ENCODE data around the gene SHISA9. TPM values are rescaled to one million over a fixed set of nuclear protein-coding genes. Genes with fewer than 3 reads are reported as not detected.

The SHISA9 gene
- total RNA-seq, 2 donors from 2014 or later, result 20.5 to 24.0 TPM

- Histone ChIP-seq H3K36me3 (no peaks in the 10 kb centered on the region), H3K27me3 (replicated peaks; ENCODE audit: insufficient read depth) (no peaks in the 10 kb centered on the region), H3K9me3 (no peaks in the 10 kb centered on the region), H3K4me3 (no peak overlapping the region), H3K27ac (no peak overlapping the region), H3K4me1 (replicated peaks) (no peaks in the 10 kb centered on the region)
- DNase-seq (ENCODE audit: low spot score), result no peak
- WGBS, result 84% methylated on average over 10 of the region's 10 CpGs
- intact Hi-C loops (cut with DNase I), result no loop called here
- TF ChIP-seq CTCF (IDR thresholded peaks at IDR 0.05) (no peak), POLR2AphosphoS5 (IDR thresholded peaks at IDR 0.05) (no peak), POLR2A (IDR thresholded peaks at IDR 0.05) (no peak)
Observed at GRCh38 chr16:13063457-13063856, 162.1 kb downstream of the SHISA9 start.

- DNase-seq (ENCODE audit: low spot score), result no peak
- TF ChIP-seq POLR2AphosphoS5 (IDR thresholded peaks at IDR 0.05) (no peak), CTCF (IDR thresholded peaks at IDR 0.05) (no peak), POLR2A (IDR thresholded peaks at IDR 0.05) (no peak)
- WGBS, result 13% methylated on average over 1 of the region's 1 CpG
- Histone ChIP-seq H3K27ac (no peak overlapping the region), H3K9me3 (no peaks in the 10 kb centered on the region), H3K27me3 (replicated peaks; ENCODE audit: insufficient read depth) (no peaks in the 10 kb centered on the region), H3K4me1 (replicated peaks) (no peaks in the 10 kb centered on the region), H3K4me3 (no peak overlapping the region), H3K36me3 (no peaks in the 10 kb centered on the region)
- intact Hi-C loops (cut with DNase I), result no loop called here
Observed at GRCh38 chr16:13064821-13065220, 163.4 kb downstream of the SHISA9 start.

- no peaks in the 10 kb centered on the region for H3K36me3 ChIP-seq
- no peak for TF ChIP-seq POLR2AphosphoS5 (IDR thresholded peaks at IDR 0.05)
- TF ChIP-seq POLR2A (IDR thresholded peaks at IDR 0.05), result no peak
- TF ChIP-seq CTCF (IDR thresholded peaks at IDR 0.05), result no peak
- no peak overlapping the region for H3K27ac ChIP-seq
- 90% methylated on average over 7 of the region's 7 CpGs for WGBS
- H3K9me3 ChIP-seq, result no peaks in the 10 kb centered on the region
- no peaks in the 10 kb centered on the region for H3K4me1 ChIP-seq (replicated peaks)
- DNase-seq (ENCODE audit: low spot score), result no peak
- intact Hi-C loops (cut with DNase I), result no loop called here
- H3K4me3 ChIP-seq, result no peak overlapping the region
- H3K27me3 ChIP-seq (replicated peaks; ENCODE audit: insufficient read depth), result no peaks in the 10 kb centered on the region
Observed at GRCh38 chr16:13067648-13068047, 166.2 kb downstream of the SHISA9 start.

- Histone ChIP-seq H3K4me3 (no peak overlapping the region), H3K9me3 (no peaks in the 10 kb centered on the region), H3K4me1 (replicated peaks) (no peaks in the 10 kb centered on the region), H3K36me3 (no peaks in the 10 kb centered on the region), H3K27me3 (replicated peaks; ENCODE audit: insufficient read depth) (no peaks in the 10 kb centered on the region), H3K27ac (no peak overlapping the region)
- 97% methylated on average over 8 of the region's 8 CpGs for WGBS
- no peak for DNase-seq (ENCODE audit: low spot score)
- TF ChIP-seq CTCF (IDR thresholded peaks at IDR 0.05) (no peak), POLR2AphosphoS5 (IDR thresholded peaks at IDR 0.05) (no peak), POLR2A (IDR thresholded peaks at IDR 0.05) (no peak)
- intact Hi-C loops (cut with DNase I), result no loop called here
Observed at GRCh38 chr16:13068912-13069583, 167.7 kb downstream of the SHISA9 start.

- no peaks in the 10 kb centered on the region for H3K27me3 ChIP-seq (replicated peaks; ENCODE audit: insufficient read depth)
- DNase-seq (ENCODE audit: low spot score), result no peak
- TF ChIP-seq POLR2AphosphoS5 (IDR thresholded peaks at IDR 0.05) (no peak), CTCF (IDR thresholded peaks at IDR 0.05) (no peak), POLR2A (IDR thresholded peaks at IDR 0.05) (no peak)
- H3K36me3 ChIP-seq, result no peaks in the 10 kb centered on the region
- no peak overlapping the region for H3K27ac ChIP-seq
- no peaks in the 10 kb centered on the region for H3K4me1 ChIP-seq (replicated peaks)
- H3K4me3 ChIP-seq, result no peak overlapping the region
- H3K9me3 ChIP-seq, result no peaks in the 10 kb centered on the region
- intact Hi-C loops (cut with DNase I), result no loop called here
- WGBS, result 10% methylated on average over 9 of the region's 9 CpGs
Observed at GRCh38 chr16:13070268-13070667, 168.9 kb downstream of the SHISA9 start.

All from prostate gland (tissue), 2 donors.